Putamen (tissue), 1 donor: ENCODE measurements around the gene BRD2.

Experiments used
- DNase-seq: peaks from one replicate; pipeline ENCODE4 v3.0.0-alpha.2; 2016; ENCODE audit warnings: low spot score

Gene BRD2

DNA sequence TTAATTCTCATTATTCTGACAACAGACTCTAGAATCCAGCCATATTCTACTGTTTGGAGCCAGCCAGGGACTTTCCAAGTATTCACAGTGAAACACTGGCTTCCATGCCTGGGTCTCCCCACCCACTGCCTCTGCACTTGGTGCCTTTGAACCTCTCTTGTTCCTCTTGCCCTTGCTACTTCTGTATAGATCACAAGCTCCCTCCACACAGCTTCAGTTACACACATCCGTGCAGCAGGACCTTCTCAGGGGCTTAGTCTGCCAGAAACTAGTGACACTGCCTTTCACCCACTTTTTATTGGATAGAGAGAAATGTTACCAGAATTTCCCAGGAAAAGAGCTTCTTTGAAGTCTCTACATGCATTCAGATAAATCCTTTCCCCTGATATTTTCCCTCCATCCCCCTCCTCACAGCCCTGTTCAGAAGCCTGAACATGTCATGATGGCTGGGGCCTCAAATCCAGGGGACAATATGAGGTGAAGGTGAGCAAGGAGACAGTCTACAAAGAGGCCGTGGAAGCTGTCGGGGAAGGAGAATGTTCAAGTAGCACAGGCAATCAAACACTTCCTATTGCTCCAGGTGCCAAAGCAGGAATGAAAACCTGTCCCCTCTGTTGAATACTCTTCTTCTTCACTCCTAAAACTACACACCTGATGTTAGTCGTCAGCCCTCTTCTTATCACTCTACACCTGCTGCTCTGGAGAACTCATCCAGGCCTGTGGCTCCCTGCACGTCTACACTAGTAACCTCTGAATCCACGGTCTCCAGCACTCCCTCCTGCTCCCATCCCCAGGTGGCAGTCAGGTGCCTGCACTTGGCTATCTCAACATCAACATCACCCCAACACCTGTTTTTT, 61.2 kb downstream of the BRD2 start:
- peak; percentile 47 for DNase-seq

DNA sequence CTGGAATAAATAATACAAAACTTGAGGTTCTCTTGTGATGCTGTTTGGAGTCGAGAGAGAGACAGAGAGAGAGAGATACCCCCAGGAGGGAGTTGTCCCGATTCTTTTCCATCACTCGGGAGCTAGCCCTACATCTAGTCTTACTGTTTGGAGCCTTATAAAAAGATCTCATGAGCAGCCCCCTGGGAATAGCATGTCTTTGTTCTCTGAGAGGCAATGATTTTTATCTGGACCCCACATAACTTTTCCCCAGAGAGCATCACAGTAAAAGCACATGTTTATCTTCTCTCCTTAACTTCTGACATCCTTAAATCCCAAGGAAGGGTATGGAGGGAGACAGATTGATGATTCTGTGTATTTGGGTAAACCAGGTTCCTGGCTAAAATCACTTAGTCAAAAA, 61.9 kb downstream of the BRD2 start:
- DNase-seq = no peak
